IMR-90 (cell line): ENCODE data around the gene PROSER2. TPM values are rescaled to one million over a fixed set of nuclear protein-coding genes. Genes with fewer than 3 reads are reported as not detected.

Experiments used
- ATAC-seq: fragments of 200-7000 bp; cut with Tn5 transposase; 2 replicates; pipeline ENCODE4 v1.9.1; 2020; ENCODE audit warnings: low read depth, mild to moderate bottlenecking, moderate library complexity
- BruUV-seq: library from RNA; stranded (reverse); fragments of 400-500 nt; replicated peaks from 2 replicates; lab custom pipeline; 2021; lab: Mats Ljungman, UMichigan
- CTCF ChIA-PET: fragments of 300-600 bp; formaldehyde crosslinking; extraction: SDS; loops from one replicate; lab custom pipeline; 2021; ENCODE audit warnings: antibody characterized with exemption; lab: Yijun Ruan, JAX
- POLR2A ChIA-PET: fragments of 300-600 bp; sonication (Branson Sonifier 250); formaldehyde crosslinking; loops from one replicate; lab custom pipeline; 2022; ENCODE audit warnings: antibody characterized with exemption; ENCODE audit not compliant: unreplicated experiment; lab: Charles Lee
- DNase-seq: peaks from one replicate; pipeline ENCODE4 v3.0.0; 2013
- H2AFZ ChIP-seq: replicated peaks from 2 replicates; pipeline ENCODE3; 2013; ENCODE audit warnings: low read length, mild to moderate bottlenecking; ENCODE audit not compliant: poor library complexity
- H2AK5ac ChIP-seq: 2 replicates; pipeline ENCODE4 v1.6.1; 2013; ENCODE audit warnings: low read depth, low read length, inconsistent platforms
- H2AK9ac ChIP-seq: replicated peaks from 2 replicates; pipeline ENCODE3; 2013; ENCODE audit warnings: mild to moderate bottlenecking, low read depth, low read length, moderate library complexity; ENCODE audit not compliant: poor library complexity
- H2BK120ac ChIP-seq: 2 replicates; pipeline ENCODE4 v1.6.1; 2013; ENCODE audit warnings: low read depth, low read length, inconsistent platforms
- H2BK15ac ChIP-seq: 3 replicates; pipeline ENCODE4 v1.6.1; 2013; ENCODE audit warnings: low read depth, low read length, inconsistent platforms
- H2BK20ac ChIP-seq: 2 replicates; pipeline ENCODE4 v1.6.1; 2013; ENCODE audit warnings: low read depth, mild to moderate bottlenecking, inconsistent platforms, low read length, moderate library complexity
- H2BK5ac ChIP-seq: 2 replicates; pipeline ENCODE4 v1.6.1; 2013; ENCODE audit warnings: mild to moderate bottlenecking, low read depth, low read length, inconsistent platforms; ENCODE audit not compliant: poor library complexity, severe bottlenecking
- H3K14ac ChIP-seq: replicated peaks from 2 replicates; pipeline ENCODE4 v1.6.1; 2013; ENCODE audit warnings: low read depth, low read length, inconsistent platforms
- H3K18ac ChIP-seq: 2 replicates; pipeline ENCODE4 v1.6.1; 2013; ENCODE audit warnings: low read depth, low read length, control low read depth
- H3K23ac ChIP-seq: 2 replicates; pipeline ENCODE4 v1.6.1; 2013; ENCODE audit warnings: low read depth, low read length, inconsistent platforms
- H3K27ac ChIP-seq: 2 replicates; pipeline ENCODE4 v1.5.1; 2013; ENCODE audit warnings: mild to moderate bottlenecking, control low read depth, low read length; ENCODE audit not compliant: insufficient read depth
- H3K27me3 ChIP-seq: 2 replicates; pipeline ENCODE4 v1.6.1; 2013; ENCODE audit warnings: low read length; ENCODE audit not compliant: control insufficient read depth, insufficient read depth
- H3K36me3 ChIP-seq: 2 replicates; pipeline ENCODE4 v1.6.1; 2013; ENCODE audit warnings: low read length, mixed read lengths; ENCODE audit not compliant: control insufficient read depth, insufficient read depth
- H3K4ac ChIP-seq: 2 replicates; pipeline ENCODE4 v1.6.1; 2013; ENCODE audit warnings: low read depth, low read length, inconsistent platforms
- H3K4me1 ChIP-seq: 2 replicates; pipeline ENCODE4 v1.6.1; 2013; ENCODE audit warnings: low read length, mixed read lengths; ENCODE audit not compliant: control insufficient read depth, insufficient read depth
- H3K4me2 ChIP-seq: 2 replicates; pipeline ENCODE4 v1.6.1; 2013; ENCODE audit warnings: low read depth, mild to moderate bottlenecking, control low read depth, low read length, moderate library complexity
- H3K4me3 ChIP-seq: 2 replicates; pipeline ENCODE4 v1.5.1; 2013; ENCODE audit warnings: low read depth, mild to moderate bottlenecking, control low read depth, low read length, moderate library complexity; ENCODE audit not compliant: insufficient read depth
- H3K56ac ChIP-seq: 2 replicates; pipeline ENCODE4 v1.6.1; 2013; ENCODE audit warnings: low read length, inconsistent platforms; ENCODE audit not compliant: insufficient read depth; ENCODE audit errors: extremely low read depth
- H3K79me1 ChIP-seq, 2 experiments: 2 replicates each; pipeline ENCODE4 v1.6.1; 2013; ENCODE audit warnings: low read length in 2 of 2, inconsistent platforms in 1 of 2, low read depth in 1 of 2
- H3K9ac ChIP-seq: 2 replicates; pipeline ENCODE4 v1.6.1; 2013; ENCODE audit warnings: low read depth, low read length, control low read depth
- H3K9me1 ChIP-seq: 2 replicates; pipeline ENCODE4 v1.6.1; 2013; ENCODE audit warnings: low read length, inconsistent platforms; ENCODE audit not compliant: insufficient read depth
- H3K9me3 ChIP-seq: 2 replicates; pipeline ENCODE4 v1.6.1; 2013; ENCODE audit warnings: low read length; ENCODE audit not compliant: control insufficient read depth, insufficient read depth
- H4K20me1 ChIP-seq: 2 replicates; pipeline ENCODE4 v1.6.1; 2013; ENCODE audit warnings: low read length, inconsistent platforms; ENCODE audit not compliant: insufficient read depth
- H4K5ac ChIP-seq: 2 replicates; pipeline ENCODE4 v1.6.1; 2013; ENCODE audit warnings: mild to moderate bottlenecking, low read depth, low read length, control low read depth
- H4K8ac ChIP-seq, 2 experiments: 2 replicates each; pipeline ENCODE4 v1.6.1; 2013; ENCODE audit warnings: low read depth in 2 of 2, low read length in 2 of 2, control low read depth in 1 of 2, inconsistent platforms in 1 of 2
- H4K91ac ChIP-seq: 2 replicates; pipeline ENCODE4 v1.6.1; 2013; ENCODE audit warnings: low read depth, low read length, inconsistent platforms; ENCODE audit not compliant: insufficient read depth
- MAFK ChIP-seq: IDR thresholded peaks from 2 replicates; pipeline ENCODE4 v1.6.1; 2012; ENCODE audit warnings: low read depth, low read length, improper control_type of control experiment
- MAZ ChIP-seq: IDR thresholded peaks from 2 replicates; pipeline ENCODE4 v1.6.1; 2012; ENCODE audit warnings: low read depth, mild to moderate bottlenecking, low read length, improper control_type of control experiment, moderate library complexity, borderline replicate concordance
- NFE2L2 ChIP-seq: fragments of 150-350 bp; IDR thresholded peaks from 2 replicates; pipeline ENCODE4 v1.6.1; 2016; ENCODE audit warnings: low read depth, mild to moderate bottlenecking, low read length
- POLR2A ChIP-seq: IDR thresholded peaks from 2 replicates; pipeline ENCODE4 v1.6.1; 2012; ENCODE audit warnings: mild to moderate bottlenecking, low read depth, low read length
- RAD21 ChIP-seq: IDR thresholded peaks from 2 replicates; pipeline ENCODE4 v1.6.1; 2012; ENCODE audit warnings: low read length, improper control_type of control experiment
- WGBS, 2 experiments: methylation state at CpG; one replicate each; pipeline versions ENCODE4 v1.1.5 to v1.1.7; 2013; ENCODE audit warnings: missing lambda C conversion rate in 2 of 2; ENCODE audit not compliant: insufficient read length in 1 of 2; ENCODE audit errors: extremely low coverage in 2 of 2; 5-methylcytosine and 5-hydroxymethylcytosine counted together
- dilution Hi-C: fragments of 300-500 bp; cut with HindIII; formaldehyde crosslinking; loops from one replicate; pipeline ENCODE4 v1.14.3; 2018; ENCODE audit warnings: low sequenced_read_pairs; ENCODE audit not compliant: unreplicated experiment
- in situ Hi-C: fragments of 300-500 bp; cut with MboI; formaldehyde crosslinking; loops from 3 replicates; pipeline ENCODE4 v1.14.3; 2019; ENCODE audit warnings: low sequenced_read_pairs, inconsistent platforms, mixed read lengths
- intact Hi-C: fragments of 100-400 bp; cut with micrococcal nuclease; formaldehyde crosslinking; loops from 2 replicates; pipeline ENCODE4 v1.10.0; 2022
- polyA plus RNA-seq, 3 experiments: library from polyadenylated mRNA; depleted of rRNA; stranded (reverse); fragments of >200 nt; gene quantifications; 2 replicates each; pipeline ENCODE4 v1.2.3, GENCODE V29; 2012; ENCODE audit warnings: low replicate concordance in 1 of 3
- total RNA-seq: library from RNA; depleted of rRNA; stranded (reverse); fragments of >200 nt; gene quantifications from 2 replicates; pipeline ENCODE4 v1.2.3, GENCODE V29; 2012
- TF ChIP-seq, protein P1 (sequence below): fragments of 150-350 bp; IDR thresholded peaks from 2 replicates; pipeline ENCODE4 v1.6.1; 2016; ENCODE audit warnings: low read depth, mild to moderate bottlenecking, low read length, moderate library complexity, borderline replicate concordance

Gene PROSER2
- total and polyA plus RNA-seq, 2 of the 4 experiments (the other 2 are of a cell fraction) = 1.4 to 2.0 TPM

DNA sequence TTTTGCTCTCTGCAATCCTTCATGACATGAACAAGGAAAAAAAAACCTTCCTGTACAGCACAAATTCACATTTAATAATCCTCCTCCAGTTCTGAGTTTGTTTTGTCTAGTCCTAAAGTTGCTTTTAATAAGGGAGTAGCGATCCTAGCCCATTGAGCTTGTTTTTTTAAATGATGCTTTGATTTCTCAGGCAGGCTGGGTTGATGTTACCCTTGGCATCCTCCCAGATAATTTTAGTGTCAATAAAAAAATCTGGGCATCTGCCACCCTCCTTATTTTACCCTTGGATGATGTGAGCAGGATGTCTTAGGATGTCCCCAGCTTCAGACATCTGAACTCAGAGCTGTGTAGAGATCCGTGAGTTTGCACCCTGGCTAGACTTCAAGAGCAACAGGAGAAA lies 33.9 kb upstream of the PROSER2 start:
- no peak for ATAC-seq
- 40% methylated on average over 1 of the region's 2 CpGs; no CpG with 5 or more reads in 1 of the 2 experiments for WGBS, 2 experiments
- POLR2A ChIA-PET = no interaction called here

More for the DNA sequence above, 33.9 kb upstream of the PROSER2 start:
- Histone ChIP-seq H3K9ac (no peak overlapping the region), H4K5ac (no peak overlapping the region), H3K36me3 (no peaks in the 10 kb centered on the region), H3K4me1 (peaks cover 7% of the 10 kb centered on the region), H2BK120ac (no peak overlapping the region), H3K4me3 (no peak overlapping the region), H2BK15ac (no peak overlapping the region), H3K4me2 (no peak overlapping the region), H3K27ac (no peak overlapping the region), H4K20me1 (no peaks in the 10 kb centered on the region), H2AK9ac (no peak overlapping the region), H3K79me1 (no peaks in the 10 kb centered on the region), H3K14ac (no peak overlapping the region), H2AK5ac (no peak overlapping the region), H3K18ac (no peak overlapping the region), H2AFZ (no peak overlapping the region), H4K8ac (no peak overlapping the region), H3K9me3 (no peaks in the 10 kb centered on the region), H3K23ac (no peak overlapping the region), H3K4ac (no peak overlapping the region), H4K91ac (no peak overlapping the region), H2BK20ac (no peak overlapping the region), H3K56ac (no peak overlapping the region), H2BK5ac (no peak overlapping the region), H3K27me3 (peaks cover 14% of the 10 kb centered on the region), H3K9me1 (no peaks in the 10 kb centered on the region)
- no TSS peak for BruUV-seq
- TF ChIP-seq MAFK = no peak
- TF ChIP-seq RAD21 = no peak
- no peak for TF ChIP-seq NFE2L2
- no peak for TF ChIP-seq POLR2A
- TF ChIP-seq, protein P1, sequence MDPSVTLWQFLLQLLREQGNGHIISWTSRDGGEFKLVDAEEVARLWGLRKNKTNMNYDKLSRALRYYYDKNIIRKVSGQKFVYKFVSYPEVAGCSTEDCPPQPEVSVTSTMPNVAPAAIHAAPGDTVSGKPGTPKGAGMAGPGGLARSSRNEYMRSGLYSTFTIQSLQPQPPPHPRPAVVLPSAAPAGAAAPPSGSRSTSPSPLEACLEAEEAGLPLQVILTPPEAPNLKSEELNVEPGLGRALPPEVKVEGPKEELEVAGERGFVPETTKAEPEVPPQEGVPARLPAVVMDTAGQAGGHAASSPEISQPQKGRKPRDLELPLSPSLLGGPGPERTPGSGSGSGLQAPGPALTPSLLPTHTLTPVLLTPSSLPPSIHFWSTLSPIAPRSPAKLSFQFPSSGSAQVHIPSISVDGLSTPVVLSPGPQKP = no peak
- no peak for TF ChIP-seq MAZ
- CTCF ChIA-PET = interaction anchor here (0.9 kb wide), 1 partner anchor 154 kb away, joined by 3 read pairs; no protein-coding TSS in a partner anchor
- no peak for DNase-seq
- intact Hi-C loops (loop anchor here (5.0 kb wide), 1 partner anchor 33 kb away; the partner anchor contains the start of gene PROSER2), dilution Hi-C loops (no loop called here), in situ Hi-C loops (no loop called here)
